Stimulated activated naive CD8-positive, alpha-beta T cell treated with anti-CD3 and anti-CD28 coated beads, Interleukin-15, Interleukin-2, amounts not matched to agents 100 ng/mL and 50 ng/mL, for 24 hours (primary cell): ENCODE data around the gene GLTP.

Experiments used
- H3K27ac Mint-ChIP-seq: one replicate; pipeline ENCODE4 v1.8.0; 2021; ENCODE audit warnings: mild to moderate bottlenecking, mixed read lengths
- H3K27me3 Mint-ChIP-seq: one replicate; pipeline ENCODE4 v1.8.0; 2021; ENCODE audit warnings: mixed read lengths
- H3K36me3 Mint-ChIP-seq: one replicate; pipeline ENCODE4 v1.8.0; 2021; ENCODE audit warnings: low read depth, mixed read lengths
- H3K4me1 Mint-ChIP-seq: one replicate; pipeline ENCODE4 v1.8.0; 2021; ENCODE audit warnings: low read depth, mixed read lengths
- H3K4me3 Mint-ChIP-seq: one replicate; pipeline ENCODE4 v1.8.0; 2021; ENCODE audit warnings: mild to moderate bottlenecking, mixed read lengths
- H3K9me3 Mint-ChIP-seq: one replicate; pipeline ENCODE4 v1.8.0; 2021; ENCODE audit warnings: mixed read lengths

GLTP gene

DNA sequence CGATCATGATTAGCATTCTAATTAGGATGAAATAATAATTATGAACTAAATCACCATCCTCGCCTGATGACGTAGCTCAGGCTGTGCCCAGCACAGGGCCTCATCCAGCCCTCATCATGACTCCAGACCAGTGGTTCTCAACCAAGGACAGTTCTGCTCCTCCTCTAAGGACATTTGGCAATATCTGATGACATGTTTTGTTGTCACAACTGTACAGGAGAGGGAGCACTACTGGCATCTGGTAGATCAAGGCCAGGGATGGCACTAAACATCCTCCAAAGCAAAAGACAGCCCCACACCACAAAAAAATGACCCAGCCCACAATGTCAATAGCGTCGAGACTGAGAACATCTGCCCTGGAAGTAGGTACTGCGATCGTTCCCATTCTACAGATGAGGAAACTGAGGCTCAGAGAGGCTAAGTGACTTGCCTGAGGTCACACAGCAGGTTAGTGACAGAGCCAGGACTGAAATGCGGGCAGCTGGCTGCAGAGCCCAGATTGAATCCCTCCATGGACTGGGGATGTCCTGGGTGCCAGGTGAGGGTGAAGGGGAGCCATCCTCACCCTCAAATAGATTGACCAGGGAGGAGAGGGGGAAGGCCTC is 62.6 kb downstream of the GLTP start:
- no peaks in the 10 kb centered on the region for H3K4me1 Mint-ChIP-seq
- H3K27me3 Mint-ChIP-seq, result no peaks in the 10 kb centered on the region
- H3K36me3 Mint-ChIP-seq, result no peaks in the 10 kb centered on the region
- no peak overlapping the region for H3K27ac Mint-ChIP-seq
- H3K4me3 Mint-ChIP-seq, result no peak overlapping the region
- no peaks in the 10 kb centered on the region for H3K9me3 Mint-ChIP-seq

DNA sequence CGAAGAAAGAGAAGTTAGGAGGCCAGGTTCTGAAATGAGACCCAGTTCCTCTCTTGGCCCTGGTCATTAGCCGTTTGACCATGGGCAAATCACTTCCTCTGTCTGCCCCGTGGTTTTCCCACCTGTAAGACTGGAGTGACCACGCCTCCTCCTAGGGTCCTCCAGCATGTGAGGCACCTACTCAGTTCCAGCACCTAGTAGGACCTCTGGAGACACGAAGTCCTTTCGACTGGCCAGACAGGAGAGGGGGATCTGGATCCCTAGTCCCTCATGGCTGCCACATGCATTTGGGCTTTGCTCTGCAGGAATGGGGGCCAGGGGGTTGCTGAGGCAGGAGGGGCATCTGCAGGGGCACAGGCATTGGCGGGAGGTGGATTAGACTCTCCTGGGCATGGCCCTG is 63.5 kb downstream of the GLTP start:
- Mint-ChIP-seq H3K4me1 (no peaks in the 10 kb centered on the region), H3K4me3 (no peak overlapping the region), H3K36me3 (no peaks in the 10 kb centered on the region), H3K9me3 (no peaks in the 10 kb centered on the region), H3K27ac (no peak overlapping the region), H3K27me3 (no peaks in the 10 kb centered on the region)

DNA sequence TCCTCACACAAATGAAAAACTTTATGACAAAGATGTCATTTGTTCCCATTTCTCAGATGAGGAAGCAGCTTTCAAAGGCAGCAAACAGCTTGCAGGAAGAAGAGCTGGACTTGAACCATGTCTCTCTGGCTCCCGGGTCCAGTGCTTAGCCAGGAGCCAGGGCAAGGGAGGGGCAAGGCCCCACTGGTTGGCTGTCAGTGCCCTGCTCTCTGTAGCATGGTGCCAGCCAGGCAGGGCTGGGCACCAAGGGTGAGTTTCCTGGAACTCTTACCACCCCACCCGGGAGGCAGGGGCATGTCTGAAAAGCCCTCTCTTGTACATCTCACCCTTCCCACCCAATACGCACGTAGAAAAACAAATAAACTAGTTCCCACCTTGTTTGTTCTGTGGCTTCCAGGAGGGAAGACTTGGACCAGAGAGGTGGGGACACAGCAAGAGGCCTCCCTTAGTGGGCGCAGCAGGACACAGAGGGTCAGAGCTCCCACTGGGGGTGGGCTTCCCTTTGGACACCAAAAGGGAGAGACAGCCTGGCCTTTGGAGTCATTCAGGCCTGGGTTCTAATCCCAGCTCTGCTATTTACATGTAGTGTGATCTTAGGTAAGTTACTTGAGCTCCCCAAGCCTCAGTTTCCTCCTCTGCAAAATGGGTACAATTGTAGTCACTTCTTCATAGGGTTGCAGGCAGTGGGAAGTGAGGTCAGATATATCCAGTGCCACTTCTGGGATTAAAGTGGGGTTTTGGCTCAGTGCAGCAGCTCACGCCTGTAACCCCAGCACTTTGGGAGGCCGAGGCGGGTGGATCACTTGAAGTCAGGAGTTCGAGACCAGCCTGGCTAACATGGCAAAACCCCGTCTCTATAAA is 64.4 kb downstream of the GLTP start:
- H3K4me3 Mint-ChIP-seq, result no peak overlapping the region
- H3K4me1 Mint-ChIP-seq, result no peaks in the 10 kb centered on the region
- no peak overlapping the region for H3K27ac Mint-ChIP-seq
- H3K36me3 Mint-ChIP-seq, result no peaks in the 10 kb centered on the region
- no peaks in the 10 kb centered on the region for H3K27me3 Mint-ChIP-seq
- no peaks in the 10 kb centered on the region for H3K9me3 Mint-ChIP-seq

DNA sequence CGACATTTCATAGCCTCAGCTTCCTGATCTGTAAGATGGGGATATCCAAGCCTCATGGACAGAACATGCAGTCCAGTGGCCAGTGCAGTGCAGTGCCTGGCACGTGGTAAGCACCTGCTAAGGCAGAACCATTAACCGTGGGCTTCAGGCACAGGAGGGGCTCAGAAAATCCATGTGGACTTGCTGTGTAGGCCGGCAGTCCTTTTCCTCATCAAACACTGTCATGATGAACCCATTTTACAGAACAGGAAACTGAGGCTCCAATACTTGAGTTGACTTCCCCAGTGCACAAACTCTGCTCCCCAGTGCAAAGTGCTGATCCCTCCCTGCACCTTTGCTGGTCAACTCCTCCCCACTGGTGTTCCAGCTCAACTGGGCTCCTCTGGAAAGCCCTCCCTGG is 65.1 kb downstream of the GLTP start:
- H3K4me3 Mint-ChIP-seq, result no peak overlapping the region
- no peaks in the 10 kb centered on the region for H3K4me1 Mint-ChIP-seq
- no peaks in the 10 kb centered on the region for H3K9me3 Mint-ChIP-seq
- no peaks in the 10 kb centered on the region for H3K27me3 Mint-ChIP-seq
- no peaks in the 10 kb centered on the region for H3K36me3 Mint-ChIP-seq
- H3K27ac Mint-ChIP-seq, result no peak overlapping the region

DNA sequence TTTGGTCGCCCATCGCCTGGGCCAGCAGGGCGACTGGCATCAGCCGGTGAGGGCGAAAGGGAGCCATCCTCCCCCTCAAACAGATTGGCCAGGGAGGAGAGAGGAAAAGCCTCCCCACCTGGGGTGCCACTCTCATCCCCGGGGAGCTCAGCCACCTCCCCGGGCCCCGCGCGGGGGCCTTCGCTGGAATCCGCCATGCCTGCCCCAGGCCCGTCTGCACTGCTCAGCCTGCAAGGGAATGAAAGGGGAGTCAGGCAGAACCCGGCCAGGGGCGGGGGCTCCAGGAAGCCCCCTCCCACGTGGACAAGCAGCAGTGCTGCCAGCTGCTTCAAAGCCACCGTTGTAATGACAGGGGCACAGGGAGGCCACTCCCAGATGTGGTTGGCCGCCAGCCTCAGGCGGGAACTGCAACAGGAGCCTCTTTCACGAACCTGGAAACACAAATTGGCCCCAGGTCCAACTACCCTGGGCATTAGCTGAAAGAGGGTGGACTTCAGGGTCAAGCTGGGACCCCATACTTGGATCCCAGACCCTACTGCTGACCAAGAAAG is 65.7 kb downstream of the GLTP start:
- H3K27ac Mint-ChIP-seq, result no peak overlapping the region
- no peaks in the 10 kb centered on the region for H3K4me1 Mint-ChIP-seq
- no peaks in the 10 kb centered on the region for H3K36me3 Mint-ChIP-seq
- H3K9me3 Mint-ChIP-seq, result no peaks in the 10 kb centered on the region
- no peak overlapping the region for H3K4me3 Mint-ChIP-seq
- H3K27me3 Mint-ChIP-seq, result no peaks in the 10 kb centered on the region

DNA sequence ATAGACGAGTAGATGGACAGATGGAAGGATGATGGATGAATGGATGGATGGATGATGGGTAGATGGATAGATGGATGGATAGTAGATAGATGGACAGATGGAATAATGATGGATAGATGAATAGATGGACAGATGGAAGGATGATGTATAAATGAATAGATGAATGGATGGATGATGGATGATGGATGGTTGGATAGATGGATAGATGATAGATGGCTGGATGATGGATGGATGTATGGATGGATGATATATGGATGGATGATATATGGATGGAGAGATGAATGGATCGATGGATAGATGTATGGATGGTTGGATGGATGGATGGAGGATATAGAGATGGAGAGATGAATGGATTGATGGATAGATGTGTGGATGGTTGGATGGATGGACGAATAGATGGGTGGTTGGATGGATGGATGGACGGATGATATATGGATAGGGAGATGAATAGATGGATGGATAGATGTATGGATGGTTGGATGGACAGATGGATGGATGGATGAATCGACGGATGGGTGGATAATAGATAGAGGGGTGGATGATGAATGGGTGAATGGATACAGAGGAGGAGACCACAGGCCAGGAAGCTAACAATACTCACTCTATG is 66.4 kb downstream of the GLTP start:
- Mint-ChIP-seq H3K4me3 (no peak overlapping the region), H3K27me3 (no peaks in the 10 kb centered on the region), H3K27ac (no peak overlapping the region), H3K4me1 (no peaks in the 10 kb centered on the region), H3K9me3 (no peaks in the 10 kb centered on the region), H3K36me3 (no peaks in the 10 kb centered on the region)

DNA sequence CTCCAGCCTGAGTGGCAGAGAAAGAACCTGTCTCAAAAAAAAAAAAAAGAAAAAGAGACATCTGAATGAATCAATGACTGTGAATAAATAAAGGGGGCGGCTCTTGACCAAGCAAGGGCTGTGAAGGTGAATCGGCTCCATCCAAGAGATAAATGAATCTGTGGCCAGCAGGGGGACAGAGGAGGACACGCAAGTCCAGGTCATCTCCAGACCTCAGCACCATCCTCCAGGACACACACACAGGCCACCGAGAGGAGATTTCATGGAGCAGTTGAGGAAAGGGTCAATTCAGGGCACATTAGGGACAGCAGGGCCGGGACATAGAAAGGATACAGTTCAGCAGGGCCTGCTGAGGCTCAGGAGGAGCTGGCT is 68.7 kb downstream of the GLTP start:
- Mint-ChIP-seq H3K9me3 (no peaks in the 10 kb centered on the region), H3K36me3 (no peaks in the 10 kb centered on the region), H3K27me3 (no peaks in the 10 kb centered on the region), H3K27ac (no peak overlapping the region), H3K4me1 (no peaks in the 10 kb centered on the region), H3K4me3 (no peak overlapping the region)

DNA sequence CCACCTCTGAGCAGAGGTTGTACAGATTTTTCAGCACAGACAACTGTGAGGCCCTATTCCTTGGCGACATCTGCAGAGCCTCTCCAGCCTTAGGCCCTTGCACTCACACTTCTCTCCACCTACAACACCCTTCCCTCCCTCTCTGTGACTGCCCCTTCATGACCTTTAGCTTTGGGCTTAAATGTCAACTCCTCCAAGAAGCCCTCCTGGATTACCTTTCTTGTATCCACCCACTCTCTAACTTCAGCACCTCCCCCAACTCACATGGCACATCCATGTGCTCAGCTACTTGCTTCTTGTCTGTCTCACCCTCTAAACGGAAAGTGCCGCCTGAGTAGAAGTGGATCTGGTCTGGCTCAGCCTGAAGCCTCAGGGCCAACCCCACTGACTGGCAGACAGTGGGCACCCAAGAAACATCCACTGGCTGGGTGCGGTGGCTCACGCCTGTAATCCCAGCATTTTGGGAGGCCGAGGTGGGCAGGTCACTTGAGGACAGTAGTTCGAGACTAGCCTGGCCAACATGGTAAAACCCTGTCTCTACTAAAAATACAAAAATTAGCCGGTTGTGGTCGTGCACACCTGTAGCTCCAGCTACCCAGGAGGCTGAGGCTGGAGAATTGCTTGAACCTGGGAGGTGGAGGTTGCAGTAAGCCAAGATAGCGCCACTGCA is 69.3 kb downstream of the GLTP start:
- Mint-ChIP-seq H3K4me3 (no peak overlapping the region), H3K36me3 (no peaks in the 10 kb centered on the region), H3K27ac (no peak overlapping the region), H3K27me3 (no peaks in the 10 kb centered on the region), H3K4me1 (no peaks in the 10 kb centered on the region), H3K9me3 (no peaks in the 10 kb centered on the region)

DNA sequence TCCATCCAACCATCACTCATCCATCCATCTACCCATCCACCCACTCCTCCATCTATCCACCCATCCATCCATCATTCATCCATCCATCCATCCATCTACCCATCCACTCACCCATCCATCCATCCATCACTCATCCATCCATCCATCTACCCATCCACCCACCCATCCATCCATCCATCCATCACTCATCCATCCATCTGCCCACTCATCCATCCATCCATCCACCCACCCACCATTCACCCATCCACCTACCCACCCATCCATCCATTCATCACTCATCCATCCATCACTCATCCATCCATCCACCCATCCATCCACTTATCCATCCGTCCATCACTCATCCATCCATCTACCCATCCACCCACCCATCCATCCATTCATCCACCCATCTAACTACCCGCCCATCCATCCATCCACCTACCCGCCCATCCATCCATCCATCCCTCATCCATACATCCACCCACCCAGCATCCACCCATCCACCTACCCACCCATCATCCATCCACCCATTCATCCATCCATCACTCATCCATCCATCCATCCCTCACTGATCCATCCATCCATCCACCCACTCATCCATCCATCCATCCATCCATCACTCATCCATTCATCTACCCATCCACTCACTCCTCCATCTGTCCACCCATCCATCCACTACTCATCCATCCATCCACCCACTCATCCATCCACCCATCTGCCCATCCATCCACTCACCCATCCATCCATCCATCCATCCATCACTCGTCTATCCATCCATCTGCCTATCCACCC is 71.3 kb downstream of the GLTP start:
- no peaks in the 10 kb centered on the region for H3K4me1 Mint-ChIP-seq
- H3K27me3 Mint-ChIP-seq, result no peaks in the 10 kb centered on the region
- no peaks in the 10 kb centered on the region for H3K9me3 Mint-ChIP-seq
- H3K36me3 Mint-ChIP-seq, result no peaks in the 10 kb centered on the region
- no peak overlapping the region for H3K27ac Mint-ChIP-seq
- no peak overlapping the region for H3K4me3 Mint-ChIP-seq

DNA sequence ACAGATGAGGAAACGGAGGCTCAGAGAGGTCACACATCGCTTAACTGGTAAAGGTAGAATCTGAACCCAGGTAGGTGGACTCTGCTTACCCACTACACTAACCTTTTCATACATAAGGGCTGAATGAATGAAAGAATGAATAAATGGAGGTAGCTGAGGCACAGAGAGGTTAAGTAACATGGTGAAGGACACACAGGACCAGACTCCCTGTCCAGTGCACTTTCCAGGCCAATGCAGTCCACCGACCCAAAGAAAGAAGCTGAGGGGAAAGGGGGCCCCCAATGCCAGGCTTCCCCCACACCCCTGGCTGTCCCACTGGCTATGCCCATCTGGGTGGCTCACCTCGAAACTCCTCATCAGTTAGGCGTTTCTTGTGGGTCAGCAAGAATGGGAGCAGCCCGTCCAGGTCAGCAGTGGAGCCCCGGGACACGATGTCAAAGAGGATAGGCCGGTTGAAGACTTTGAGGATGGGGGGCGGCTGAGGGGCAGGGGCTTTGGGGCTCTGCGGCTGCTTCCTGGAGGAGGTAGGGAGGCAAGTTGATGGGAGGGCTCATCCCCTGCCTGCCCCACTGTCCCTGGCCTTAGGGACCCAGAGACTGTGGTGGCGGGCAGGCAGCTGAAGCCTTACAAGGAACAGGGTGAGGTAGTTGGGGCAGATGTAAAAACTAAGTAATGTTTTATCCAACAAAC is 72.2 kb downstream of the GLTP start:
- Mint-ChIP-seq H3K36me3 (no peaks in the 10 kb centered on the region), H3K9me3 (no peaks in the 10 kb centered on the region), H3K4me3 (no peak overlapping the region), H3K4me1 (no peaks in the 10 kb centered on the region), H3K27ac (no peak overlapping the region), H3K27me3 (no peaks in the 10 kb centered on the region)

DNA sequence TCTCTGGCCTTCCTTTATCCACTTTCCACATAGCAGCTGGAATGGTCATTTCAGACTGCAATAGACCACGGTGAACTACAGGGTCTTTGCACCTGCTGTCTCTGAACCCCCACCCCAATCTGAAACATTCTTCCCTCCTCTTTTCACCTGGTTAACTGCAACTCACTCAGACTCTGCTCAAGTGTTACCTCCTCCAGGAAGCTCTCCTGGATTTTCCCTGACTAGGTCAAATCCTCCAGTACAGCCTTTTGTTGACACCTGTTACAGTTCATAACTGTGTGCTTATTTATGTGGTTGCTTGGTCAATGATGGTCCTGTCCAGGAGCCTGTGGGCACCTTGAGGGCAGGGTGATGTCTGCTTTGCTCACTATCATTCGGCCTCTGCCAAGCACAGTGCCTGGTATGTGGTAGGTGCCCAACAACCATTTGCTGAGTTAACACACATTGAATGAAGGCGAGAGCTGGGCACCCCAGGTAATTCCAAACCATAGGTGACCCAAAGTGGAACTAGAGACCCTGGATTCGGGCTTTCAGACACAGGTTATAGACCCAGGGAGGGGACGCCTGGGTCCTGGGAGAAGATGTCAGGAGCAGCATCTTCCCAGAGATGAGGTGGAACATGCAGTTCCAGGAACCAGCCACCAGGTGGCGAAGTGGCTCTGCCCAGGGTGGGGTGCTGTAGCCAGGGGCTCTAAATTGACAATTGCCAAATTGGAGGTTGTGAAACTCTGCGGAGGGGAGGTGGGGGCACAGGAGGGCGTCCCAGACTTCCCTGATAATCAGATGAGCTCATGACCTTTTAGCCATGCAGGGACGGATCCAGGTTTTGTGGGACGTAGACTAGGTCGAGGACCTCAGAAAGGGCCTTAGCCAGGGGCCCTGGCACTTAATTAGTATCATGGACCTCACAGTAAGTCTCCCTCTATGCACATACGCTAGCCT is 75.2 kb downstream of the GLTP start:
- H3K4me1 Mint-ChIP-seq, result no peaks in the 10 kb centered on the region
- no peak overlapping the region for H3K4me3 Mint-ChIP-seq
- H3K27ac Mint-ChIP-seq, result no peak overlapping the region
- no peaks in the 10 kb centered on the region for H3K36me3 Mint-ChIP-seq
- H3K27me3 Mint-ChIP-seq, result no peaks in the 10 kb centered on the region
- no peaks in the 10 kb centered on the region for H3K9me3 Mint-ChIP-seq

DNA sequence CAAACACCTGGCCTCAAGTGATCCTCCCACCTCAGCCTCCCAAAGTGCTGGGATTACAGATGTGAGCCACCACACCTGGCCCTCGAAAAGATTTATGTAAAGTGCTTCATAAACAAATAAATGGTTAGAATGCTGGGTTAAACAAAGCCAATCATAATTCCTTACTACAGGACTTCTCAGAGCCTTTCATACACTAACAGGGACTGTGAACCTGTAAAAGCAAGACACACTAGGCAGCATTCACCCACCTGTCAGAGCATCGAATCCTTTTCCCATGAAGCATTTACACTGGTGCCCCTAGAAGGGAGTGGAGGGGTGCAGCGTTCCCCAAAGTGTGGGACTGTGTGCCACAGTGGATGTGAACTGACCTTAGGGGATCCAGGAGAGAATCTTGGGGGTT is 76.7 kb downstream of the GLTP start:
- Mint-ChIP-seq H3K4me3 (no peak overlapping the region), H3K4me1 (no peaks in the 10 kb centered on the region), H3K9me3 (no peaks in the 10 kb centered on the region), H3K27ac (no peak overlapping the region), H3K27me3 (no peaks in the 10 kb centered on the region), H3K36me3 (no peaks in the 10 kb centered on the region)

DNA sequence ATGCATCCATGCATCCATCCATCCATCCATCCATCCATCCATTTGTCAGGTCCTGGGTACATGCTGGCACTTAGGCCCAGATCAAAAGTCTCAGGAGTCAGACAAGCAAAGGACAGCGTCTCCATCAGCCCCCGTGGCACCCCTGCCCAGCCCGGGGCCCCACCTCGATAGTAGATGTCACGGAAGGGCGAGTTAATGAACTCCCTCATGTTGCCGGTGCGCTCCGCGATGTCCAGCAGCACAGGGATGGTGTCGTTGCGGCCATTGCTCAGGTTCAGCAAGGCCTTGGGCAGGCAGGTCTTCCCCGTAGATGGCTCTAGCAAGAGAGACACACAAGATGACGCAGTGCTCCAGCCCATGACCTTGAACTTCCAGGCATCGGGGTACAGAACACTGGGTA is 77.5 kb downstream of the GLTP start:
- Mint-ChIP-seq H3K9me3 (no peaks in the 10 kb centered on the region), H3K4me3 (no peak overlapping the region), H3K36me3 (no peaks in the 10 kb centered on the region), H3K27ac (no peak overlapping the region), H3K4me1 (no peaks in the 10 kb centered on the region), H3K27me3 (no peaks in the 10 kb centered on the region)
